Nephron (organoid): Measurements from ENCODE around the gene RHOBTB1.
"Not testable (repeated sequence)": the region's sequence is repeated elsewhere in the genome, so short reads cannot be mapped to it uniquely, and the experiment has no call there.

ENCODE experiments used
- H3K27ac Mint-ChIP-seq, 3 experiments: 2 replicates each; pipeline ENCODE4 v1.8.0; 2020; ENCODE audit warnings: mixed read lengths in 3 of 3, mild to moderate bottlenecking in 2 of 3, moderate library complexity in 1 of 3
- H3K27me3 Mint-ChIP-seq: 2 replicates; pipeline ENCODE4 v1.8.0; 2021; ENCODE audit warnings: low read depth, mild to moderate bottlenecking, moderate library complexity, mixed read lengths
- H3K36me3 Mint-ChIP-seq: 2 replicates; pipeline ENCODE4 v1.8.0; 2020; ENCODE audit warnings: low read depth, mixed read lengths
- H3K4me1 Mint-ChIP-seq: 2 replicates; pipeline ENCODE4 v1.8.0; 2020; ENCODE audit warnings: mixed read lengths
- H3K4me3 Mint-ChIP-seq, 3 experiments: 2 replicates each; pipeline ENCODE4 v1.8.0; 2020; ENCODE audit warnings: mild to moderate bottlenecking in 3 of 3, mixed read lengths in 3 of 3, moderate library complexity in 2 of 3
- H3K9me3 Mint-ChIP-seq: 2 replicates; pipeline ENCODE4 v1.8.0; 2020; ENCODE audit warnings: mixed read lengths
- TF ChIP-seq, protein P1 (sequence below), 3 experiments: fragments of 200-600 bp; sonication (generic); IDR thresholded peaks; one replicate each; pipeline ENCODE4 v1.5.0; 2021; ENCODE audit warnings: antibody characterized with exemption in 3 of 3; ENCODE audit not compliant: unreplicated experiment in 3 of 3

The RHOBTB1 gene

GRCh38 chr10:60834401-60834800 is 109.6 kb downstream of the RHOBTB1 start:
- Mint-ChIP-seq H3K4me3 (no peak overlapping the region), H3K9me3 (no peaks in the 10 kb centered on the region), H3K4me1 (peaks cover 6% of the 10 kb centered on the region), H3K27ac (no peak overlapping the region), H3K27me3 (no peaks in the 10 kb centered on the region), H3K36me3 (no peaks in the 10 kb centered on the region)
- TF ChIP-seq, protein P1, sequence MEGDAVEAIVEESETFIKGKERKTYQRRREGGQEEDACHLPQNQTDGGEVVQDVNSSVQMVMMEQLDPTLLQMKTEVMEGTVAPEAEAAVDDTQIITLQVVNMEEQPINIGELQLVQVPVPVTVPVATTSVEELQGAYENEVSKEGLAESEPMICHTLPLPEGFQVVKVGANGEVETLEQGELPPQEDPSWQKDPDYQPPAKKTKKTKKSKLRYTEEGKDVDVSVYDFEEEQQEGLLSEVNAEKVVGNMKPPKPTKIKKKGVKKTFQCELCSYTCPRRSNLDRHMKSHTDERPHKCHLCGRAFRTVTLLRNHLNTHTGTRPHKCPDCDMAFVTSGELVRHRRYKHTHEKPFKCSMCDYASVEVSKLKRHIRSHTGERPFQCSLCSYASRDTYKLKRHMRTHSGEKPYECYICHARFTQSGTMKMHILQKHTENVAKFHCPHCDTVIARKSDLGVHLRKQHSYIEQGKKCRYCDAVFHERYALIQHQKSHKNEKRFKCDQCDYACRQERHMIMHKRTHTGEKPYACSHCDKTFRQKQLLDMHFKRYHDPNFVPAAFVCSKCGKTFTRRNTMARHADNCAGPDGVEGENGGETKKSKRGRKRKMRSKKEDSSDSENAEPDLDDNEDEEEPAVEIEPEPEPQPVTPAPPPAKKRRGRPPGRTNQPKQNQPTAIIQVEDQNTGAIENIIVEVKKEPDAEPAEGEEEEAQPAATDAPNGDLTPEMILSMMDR (IDR thresholded peaks at IDR 0.05; ENCODE audit: unreplicated experiment in 3 of 3) = no peak

DNA sequence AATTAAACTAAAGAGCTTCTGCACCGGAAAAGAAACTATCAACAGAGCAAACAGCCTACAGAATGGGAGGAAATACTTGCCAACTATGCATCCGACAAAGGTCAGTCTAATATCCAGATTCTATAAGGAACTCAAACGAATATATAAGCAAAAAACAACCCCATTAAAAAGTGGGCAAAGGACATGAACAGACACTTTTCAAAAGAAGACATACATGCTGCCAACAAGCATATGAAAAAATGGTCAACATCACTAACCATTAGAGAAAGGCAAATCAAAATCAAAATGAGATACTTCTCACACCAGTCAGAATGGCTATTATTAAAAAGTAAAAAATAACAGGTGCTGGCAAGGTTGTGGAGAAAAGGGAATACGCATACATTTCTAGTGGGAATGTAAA is 111.8 kb downstream of the RHOBTB1 start:
- H3K9me3 Mint-ChIP-seq, H3K4me3 Mint-ChIP-seq, H3K27ac Mint-ChIP-seq, H3K36me3 Mint-ChIP-seq, H3K27me3 Mint-ChIP-seq: not testable (repeated sequence)
- peaks cover 13% of the 10 kb centered on the region for H3K4me1 Mint-ChIP-seq

DNA sequence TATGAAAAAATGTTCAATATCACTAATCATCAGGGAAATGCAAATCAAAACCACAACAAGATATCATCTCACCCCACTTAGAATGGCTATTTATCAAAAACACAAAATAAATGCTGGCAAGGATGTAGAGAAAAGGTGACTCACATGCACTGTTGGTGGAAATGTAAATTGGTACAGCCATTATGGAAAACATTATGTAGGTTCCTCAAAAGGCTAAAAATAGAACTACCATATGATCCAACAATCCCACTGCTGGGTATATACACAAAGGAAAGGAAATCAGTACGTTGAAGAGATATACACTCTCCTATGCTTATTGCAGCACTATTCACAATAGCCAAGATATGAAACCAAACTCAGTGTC is 115.5 kb downstream of the RHOBTB1 start:
- Mint-ChIP-seq H3K4me3 (no peak overlapping the region), H3K4me1 (peaks cover 21% of the 10 kb centered on the region), H3K27me3 (no peaks in the 10 kb centered on the region), H3K36me3 (no peaks in the 10 kb centered on the region), H3K9me3 (no peaks in the 10 kb centered on the region), H3K27ac (peak overlapping the region; percentile 20 to 40 (median 27))
- TF ChIP-seq, protein P1 (IDR thresholded peaks at IDR 0.05; ENCODE audit: unreplicated experiment in 3 of 3) = no peak

DNA sequence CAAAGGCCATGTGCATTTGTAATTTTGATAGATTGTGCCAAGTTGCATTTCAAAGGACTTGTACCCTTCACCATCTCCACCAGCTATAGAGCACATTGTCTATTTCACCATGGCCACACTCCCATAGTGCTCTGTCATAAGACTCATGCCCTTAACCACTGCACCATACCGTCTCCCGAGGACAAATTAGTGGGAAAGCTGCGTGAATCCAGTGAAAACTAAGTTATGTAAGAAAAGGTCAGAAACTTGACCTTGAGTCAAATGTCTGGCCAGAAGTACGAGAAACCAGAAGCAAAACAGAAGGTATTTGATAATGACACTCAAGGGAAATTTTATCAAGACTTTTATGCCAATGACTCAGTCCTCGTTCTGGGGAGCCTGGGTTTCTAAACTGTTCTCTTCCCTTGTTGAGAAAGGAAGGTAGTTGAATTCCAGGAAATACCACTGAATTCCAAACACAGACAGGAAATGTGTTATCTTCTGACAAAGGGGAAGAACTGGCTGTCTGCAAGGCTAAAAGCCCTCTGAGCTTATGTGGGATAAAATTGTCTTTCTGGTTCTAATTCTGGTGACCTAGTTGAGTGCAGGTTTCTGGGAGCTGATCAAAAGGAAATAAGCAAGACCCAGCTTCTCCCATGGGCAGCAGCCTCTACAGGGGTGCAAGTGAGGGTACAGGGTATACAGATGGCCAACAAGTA is 116.0 kb downstream of the RHOBTB1 start:
- Mint-ChIP-seq H3K27me3 (no peaks in the 10 kb centered on the region), H3K27ac (peak overlapping the region; percentile 20 to 40 (median 27)), H3K4me3 (no peak overlapping the region), H3K36me3 (no peaks in the 10 kb centered on the region), H3K4me1 (peaks cover 21% of the 10 kb centered on the region), H3K9me3 (no peaks in the 10 kb centered on the region)
- TF ChIP-seq, protein P1 (IDR thresholded peaks at IDR 0.05; ENCODE audit: unreplicated experiment in 3 of 3) = no peak

GRCh38 chr10:60825520-60825919 is 118.5 kb downstream of the RHOBTB1 start:
- no peak overlapping the region for H3K4me3 Mint-ChIP-seq
- TF ChIP-seq, protein P1 (IDR thresholded peaks at IDR 0.05; ENCODE audit: unreplicated experiment in 3 of 3) = no peak
- H3K36me3 Mint-ChIP-seq = no peaks in the 10 kb centered on the region
- H3K4me1 Mint-ChIP-seq = peaks cover 41% of the 10 kb centered on the region
- H3K27me3 Mint-ChIP-seq = no peaks in the 10 kb centered on the region
- no peaks in the 10 kb centered on the region for H3K9me3 Mint-ChIP-seq
- no peak overlapping the region for H3K27ac Mint-ChIP-seq

DNA sequence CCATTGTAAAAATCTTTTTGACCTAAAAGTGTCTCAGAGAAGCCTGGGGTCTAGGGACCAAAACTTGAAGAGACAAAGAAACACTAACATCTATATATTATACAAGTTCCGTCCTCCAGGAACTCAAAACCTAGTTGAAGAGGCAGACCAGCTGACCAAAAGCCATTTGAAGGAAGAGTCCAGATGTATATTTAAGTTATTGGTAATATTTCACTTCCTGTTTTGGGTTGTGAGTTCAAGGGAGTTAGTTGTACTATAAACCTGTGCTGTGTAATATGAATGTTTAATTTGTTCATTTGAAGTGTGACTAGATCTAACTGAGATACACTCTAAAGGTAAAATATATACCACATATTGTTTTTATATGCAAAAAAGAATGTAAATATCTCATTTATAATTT is 120.7 kb downstream of the RHOBTB1 start:
- Mint-ChIP-seq H3K27me3 (no peaks in the 10 kb centered on the region), H3K4me3 (no peak overlapping the region), H3K9me3 (no peaks in the 10 kb centered on the region), H3K27ac (peak overlapping the region; percentile 53 to 98 (median 76)), H3K36me3 (no peaks in the 10 kb centered on the region), H3K4me1 (peaks cover 58% of the 10 kb centered on the region)
- TF ChIP-seq, protein P1 (IDR thresholded peaks at IDR 0.05; ENCODE audit: unreplicated experiment in 3 of 3) = no peak
